ENCODE results near the gene C2.

The C2 gene

GRCh38 chr6:31897612-31898382, 29.7 kb upstream of the C2 start, which contains the start of gene EHMT2:
TSS of gene EHMT2 (minus strand) at chr6:31897698. CDS start at chr6:31897677, 21 bp downstream.
- Histone ChIP-seq H3K27ac (peak within 1 kb of the TSS; percentile 82), H3K4me2 (ENCODE audit: low read length) (peak within 1 kb of the TSS; percentile 78), H3K36me3 (ENCODE audit: control insufficient read depth, insufficient read depth, low read length) (no peaks in the 10 kb centered on the region), H2AFZ (peak within 1 kb of the TSS; percentile 89), H3K9ac (peak within 1 kb of the TSS; percentile 32), H3K27me3 (ENCODE audit: control insufficient read depth, insufficient read depth, low read length) (no peaks in the 10 kb centered on the region), H3K4me3 (ENCODE audit: low read depth, low read length) (peak within 1 kb of the TSS; percentile 87), H3K9me3 (ENCODE audit: control insufficient read depth, low read length) (no peaks in the 10 kb centered on the region), H3K4me1 (peaks cover 9% of the 10 kb centered on the region), H3K79me2 (no peaks in the 10 kb centered on the region)
- no peak for TF ChIP-seq CTCF (IDR thresholded peaks at IDR 0.05)

GRCh38 chr6:31898383-31899011, 29.0 kb upstream of the C2 start:
- H3K4me1 ChIP-seq: peaks cover 11% of the 10 kb centered on the region
- H3K9ac ChIP-seq: no peak overlapping the region
- H3K27ac ChIP-seq: peak overlapping the region; percentile 82

GRCh38 chr6:31899215-31899614, 28.3 kb upstream of the C2 start:
- no peak overlapping the region for H3K4me2 ChIP-seq (ENCODE audit: low read length)
- H3K4me1 ChIP-seq: peaks cover 11% of the 10 kb centered on the region
- H3K27ac ChIP-seq: no peak overlapping the region

More at GRCh38 chr6:31898383-31899011, 29.0 kb upstream of the C2 start:
- peak overlapping the region; percentile 78 for H3K4me2 ChIP-seq (ENCODE audit: low read length)
- H2AFZ ChIP-seq: peak overlapping the region; percentile 89
- H3K79me2 ChIP-seq: no peaks in the 10 kb centered on the region
- no peak for TF ChIP-seq CTCF (IDR thresholded peaks at IDR 0.05)
- peak overlapping the region; percentile 87 for H3K4me3 ChIP-seq (ENCODE audit: low read depth, low read length)
- no peaks in the 10 kb centered on the region for H3K27me3 ChIP-seq (ENCODE audit: control insufficient read depth, insufficient read depth, low read length)
- H3K9me3 ChIP-seq (ENCODE audit: control insufficient read depth, low read length): no peaks in the 10 kb centered on the region
- no peaks in the 10 kb centered on the region for H3K36me3 ChIP-seq (ENCODE audit: control insufficient read depth, insufficient read depth, low read length)

GRCh38 chr6:31899882-31900722, 27.4 kb upstream of the C2 start:
- Histone ChIP-seq H3K4me2 (ENCODE audit: low read length) (no peak overlapping the region), H3K79me2 (no peaks in the 10 kb centered on the region), H3K4me1 (peaks cover 11% of the 10 kb centered on the region), H3K9me3 (ENCODE audit: control insufficient read depth, low read length) (no peaks in the 10 kb centered on the region), H3K36me3 (ENCODE audit: control insufficient read depth, insufficient read depth, low read length) (no peaks in the 10 kb centered on the region), H3K9ac (no peak overlapping the region), H3K27me3 (ENCODE audit: control insufficient read depth, insufficient read depth, low read length) (no peaks in the 10 kb centered on the region), H3K27ac (no peak overlapping the region), H2AFZ (no peak overlapping the region), H3K4me3 (ENCODE audit: low read depth, low read length) (no peak overlapping the region)
- no peak for TF ChIP-seq CTCF (IDR thresholded peaks at IDR 0.05)

More at GRCh38 chr6:31899215-31899614, 28.3 kb upstream of the C2 start:
- H3K4me3 ChIP-seq (ENCODE audit: low read depth, low read length): no peak overlapping the region
- no peaks in the 10 kb centered on the region for H3K36me3 ChIP-seq (ENCODE audit: control insufficient read depth, insufficient read depth, low read length)
- no peaks in the 10 kb centered on the region for H3K79me2 ChIP-seq
- no peak overlapping the region for H2AFZ ChIP-seq
- H3K9ac ChIP-seq: no peak overlapping the region
- no peak for TF ChIP-seq CTCF (IDR thresholded peaks at IDR 0.05)
- no peaks in the 10 kb centered on the region for H3K27me3 ChIP-seq (ENCODE audit: control insufficient read depth, insufficient read depth, low read length)
- H3K9me3 ChIP-seq (ENCODE audit: control insufficient read depth, low read length): no peaks in the 10 kb centered on the region

Measured in parathyroid adenoma (tissue), 2 donors.